H9 (cell line): ENCODE data around the gene CREB5. TPM values are rescaled to one million over a fixed set of nuclear protein-coding genes. Genes with fewer than 3 reads are reported as not detected.

ENCODE experiments used
- DNase-seq: peaks from one replicate; pipeline ENCODE4 v3.0.0-alpha.2; 2017
- H2AFZ ChIP-seq: one replicate; pipeline ENCODE4 v1.6.1; 2013; ENCODE audit warnings: mild to moderate bottlenecking, low read length, control low read depth, moderate library complexity
- H2AK5ac ChIP-seq: 2 replicates; pipeline ENCODE4 v1.6.1; 2013; ENCODE audit warnings: low read length, control low read depth, mixed read lengths; ENCODE audit not compliant: insufficient read length
- H2BK120ac ChIP-seq: one replicate; pipeline ENCODE4 v1.6.1; 2013; ENCODE audit warnings: low read depth, mild to moderate bottlenecking, low read length, control low read depth, inconsistent platforms; ENCODE audit not compliant: poor library complexity, severe bottlenecking
- H2BK12ac ChIP-seq: 2 replicates; pipeline ENCODE4 v1.6.1; 2013; ENCODE audit warnings: low read length, control low read depth, mixed read lengths, low read depth; ENCODE audit not compliant: insufficient read length
- H2BK15ac ChIP-seq: 2 replicates; pipeline ENCODE4 v1.6.1; 2013; ENCODE audit warnings: low read depth, low read length, control low read depth
- H2BK20ac ChIP-seq: one replicate; pipeline ENCODE4 v1.6.1; 2013; ENCODE audit warnings: low read depth, mild to moderate bottlenecking, low read length, control low read depth, inconsistent platforms; ENCODE audit not compliant: poor library complexity, severe bottlenecking
- H2BK5ac ChIP-seq: 2 replicates; pipeline ENCODE4 v1.6.1; 2013; ENCODE audit warnings: low read length, control low read depth, mixed read lengths; ENCODE audit not compliant: insufficient read length
- H3K14ac ChIP-seq: 2 replicates; pipeline ENCODE4 v1.6.1; 2013; ENCODE audit warnings: low read length, control low read depth; ENCODE audit not compliant: insufficient read depth
- H3K18ac ChIP-seq: 2 replicates; pipeline ENCODE4 v1.6.1; 2013; ENCODE audit warnings: low read depth, mild to moderate bottlenecking, mixed read lengths, low read length, control low read depth; ENCODE audit not compliant: insufficient read length
- H3K23ac ChIP-seq: 2 replicates; pipeline ENCODE4 v1.6.1; 2013; ENCODE audit warnings: low read length, control low read depth, mixed read lengths, low read depth; ENCODE audit not compliant: insufficient read length
- H3K23me2 ChIP-seq: 2 replicates; pipeline ENCODE4 v1.6.1; 2013; ENCODE audit warnings: low read depth, mild to moderate bottlenecking, mixed read lengths, low read length, control low read depth; ENCODE audit not compliant: insufficient read length, poor library complexity, severe bottlenecking
- H3K27ac ChIP-seq: 2 replicates; pipeline ENCODE4 v1.5.1; 2013; ENCODE audit warnings: low read length, control low read depth, mixed read lengths, low read depth; ENCODE audit not compliant: insufficient read length
- H3K27me3 ChIP-seq: 2 replicates; pipeline ENCODE4 v1.6.1; 2013; ENCODE audit warnings: low read length, control low read depth, inconsistent platforms; ENCODE audit not compliant: insufficient read depth
- H3K4ac ChIP-seq: 2 replicates; pipeline ENCODE4 v1.6.1; 2013; ENCODE audit warnings: low read depth, mild to moderate bottlenecking, control low read depth, inconsistent platforms, low read length, moderate library complexity
- H3K4me1 ChIP-seq: 2 replicates; pipeline ENCODE4 v1.6.1; 2013; ENCODE audit warnings: low read length, control low read depth, inconsistent platforms; ENCODE audit not compliant: insufficient read depth
- H3K4me2 ChIP-seq: 2 replicates; pipeline ENCODE4 v1.6.1; 2013; ENCODE audit warnings: low read length, control low read depth, mixed read lengths; ENCODE audit not compliant: insufficient read length, insufficient read depth
- H3K56ac ChIP-seq: 2 replicates; pipeline ENCODE4 v1.6.1; 2013; ENCODE audit warnings: low read depth, mild to moderate bottlenecking, mixed read lengths, low read length, control low read depth; ENCODE audit not compliant: insufficient read length
- H3K79me1 ChIP-seq: 2 replicates; pipeline ENCODE4 v1.6.1; 2013; ENCODE audit warnings: low read depth, mild to moderate bottlenecking, moderate library complexity, low read length, control low read depth, inconsistent platforms; ENCODE audit not compliant: insufficient read depth, poor library complexity, severe bottlenecking
- H3K79me2 ChIP-seq: 2 replicates; pipeline ENCODE4 v1.6.1; 2013; ENCODE audit warnings: low read length, control low read depth, inconsistent platforms; ENCODE audit not compliant: insufficient read depth
- H3K9ac ChIP-seq: 2 replicates; pipeline ENCODE4 v1.6.1; 2013; ENCODE audit warnings: low read length, control low read depth, mixed read lengths; ENCODE audit not compliant: insufficient read length; ENCODE audit errors: extremely low read depth
- H3K9me3 ChIP-seq: one replicate; pipeline ENCODE4 v1.6.1; 2013; ENCODE audit warnings: low read depth, low read length, inconsistent platforms; ENCODE audit not compliant: control insufficient read depth
- H3T11ph ChIP-seq: one replicate; pipeline ENCODE4 v1.6.1; 2013; ENCODE audit warnings: mild to moderate bottlenecking, low read length, control low read depth, inconsistent platforms
- H4K20me1 ChIP-seq: one replicate; pipeline ENCODE4 v1.6.1; 2013; ENCODE audit not compliant: control insufficient read depth, insufficient read length, insufficient read depth
- H4K5ac ChIP-seq: 2 replicates; pipeline ENCODE4 v1.6.1; 2013; ENCODE audit warnings: low read depth, mild to moderate bottlenecking, mixed read lengths, low read length, control low read depth; ENCODE audit not compliant: insufficient read length
- H4K8ac ChIP-seq: replicated peaks from 2 replicates; pipeline ENCODE4 v1.6.1; 2013; ENCODE audit warnings: low read length, control low read depth, mixed read lengths, low read depth; ENCODE audit not compliant: insufficient read length
- H4K91ac ChIP-seq: 2 replicates; pipeline ENCODE4 v1.6.1; 2013; ENCODE audit warnings: low read depth, mild to moderate bottlenecking, moderate library complexity, mixed read lengths, low read length, control low read depth; ENCODE audit not compliant: insufficient read length
- H3K27ac Mint-ChIP-seq, 3 experiments: 2 replicates in 2 of 3; 3 replicates in 1 of 3; pipeline ENCODE4 v1.8.0; 2020 to 2021; ENCODE audit warnings: mixed read lengths in 3 of 3, mild to moderate bottlenecking in 1 of 3, moderate library complexity in 1 of 3
- H3K27me3 Mint-ChIP-seq: 2 replicates; pipeline ENCODE4 v1.8.0; 2021; ENCODE audit warnings: low read depth, mild to moderate bottlenecking, moderate library complexity, mixed read lengths
- H3K36me3 Mint-ChIP-seq, 3 experiments: 2 replicates in 2 of 3; 3 replicates in 1 of 3; pipeline ENCODE4 v1.8.0; 2020 to 2021; ENCODE audit warnings: low read depth in 3 of 3, mixed read lengths in 3 of 3; ENCODE audit not compliant: insufficient read depth in 1 of 3
- H3K4me1 Mint-ChIP-seq, 2 experiments: 2 replicates each; pipeline ENCODE4 v1.8.0; 2020; ENCODE audit warnings: mixed read lengths in 2 of 2
- H3K4me3 Mint-ChIP-seq, 2 experiments: 2 replicates in 1 of 2; 3 replicates in 1 of 2; pipeline ENCODE4 v1.8.0; 2020 to 2021; ENCODE audit warnings: mild to moderate bottlenecking in 2 of 2, mixed read lengths in 2 of 2, moderate library complexity in 1 of 2
- H3K9me3 Mint-ChIP-seq, 2 experiments: 2 replicates in 1 of 2; 3 replicates in 1 of 2; pipeline ENCODE4 v1.8.0; 2020; ENCODE audit warnings: mild to moderate bottlenecking in 2 of 2, mixed read lengths in 2 of 2, moderate library complexity in 1 of 2
- CTCF ChIP-seq: fragments of 200-600 bp; sonication (generic); conservative IDR thresholded peaks from 3 replicates; pipeline ENCODE4 v1.8.0; 2021; ENCODE audit warnings: antibody characterized with exemption, mild to moderate bottlenecking
- WGBS: extraction: QIAGEN DNeasy Blood & Tissue Kit; methylation state at CpG from one replicate; pipeline ENCODE4 v1.1.7; 2013; ENCODE audit warnings: missing lambda C conversion rate, low lambda C conversion rate, mixed read lengths; ENCODE audit not compliant: insufficient read length; ENCODE audit errors: extremely low coverage; 5-methylcytosine and 5-hydroxymethylcytosine counted together
- total RNA-seq: library from RNA; stranded (reverse); gene quantifications from 2 replicates; pipeline ENCODE4 v1.2.1, GENCODE V29; 2021

The CREB5 gene
- total RNA-seq, 1 experiment from 2014 or later = 4.0 TPM

DNA sequence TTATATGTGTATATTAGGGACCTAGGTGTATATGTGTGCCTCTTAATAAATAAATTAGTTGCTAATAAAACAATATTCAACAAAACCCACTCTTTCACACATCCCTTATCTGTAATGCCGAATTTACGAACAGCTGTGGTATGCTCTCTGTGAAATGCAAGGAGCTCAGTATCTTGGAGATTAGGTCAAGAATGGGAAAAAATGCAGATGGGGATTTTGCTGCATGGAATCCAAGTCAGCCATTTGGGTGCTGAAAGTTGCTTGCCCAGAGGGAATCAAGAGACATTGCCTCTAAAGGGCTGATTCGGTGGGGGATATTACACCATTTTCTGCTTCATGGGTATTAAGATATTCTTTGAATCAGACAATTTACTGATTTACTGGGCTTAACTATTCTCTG is 93.5 kb downstream of the CREB5 start:
- Histone ChIP-seq H4K20me1 (no peaks in the 10 kb centered on the region), H3K23me2 (no peaks in the 10 kb centered on the region), H2BK5ac (no peak overlapping the region), H2AK5ac (no peak overlapping the region), H3K23ac (no peak overlapping the region), H3T11ph (no peak overlapping the region), H3K79me2 (no peaks in the 10 kb centered on the region), H2AFZ (no peak overlapping the region), H2BK20ac (no peak overlapping the region), H3K56ac (no peak overlapping the region), H2BK15ac (no peak overlapping the region), H3K4me1 (no peaks in the 10 kb centered on the region), H3K9me3 (no peaks in the 10 kb centered on the region), H4K5ac (no peak overlapping the region), H3K14ac (no peak overlapping the region), H3K27me3 (no peaks in the 10 kb centered on the region), H3K27ac (no peak overlapping the region), H3K9ac (no peak overlapping the region), H3K4me2 (no peak overlapping the region), H3K4ac (no peak overlapping the region), H3K18ac (no peak overlapping the region), H2BK120ac (no peak overlapping the region), H3K79me1 (no peaks in the 10 kb centered on the region), H4K8ac (no peak overlapping the region), H4K91ac (no peak overlapping the region), H2BK12ac (no peak overlapping the region)
- Mint-ChIP-seq H3K27me3 (no peaks in the 10 kb centered on the region), H3K4me1 (peaks cover 5 to 7% of the 10 kb centered on the region in 2 experiments; a peak in 2 of 4 replicates), H3K27ac (no peak overlapping the region), H3K9me3 (no peaks in the 10 kb centered on the region), H3K36me3 (no peaks in the 10 kb centered on the region), H3K4me3 (no peak overlapping the region)
- WGBS = no CpG with 5 or more reads among the region's 3 CpGs
- DNase-seq = no peak
- TF ChIP-seq CTCF = no peak
